GM20000 (cell line): ENCODE data around the gene KLHL29.

Experiments
- DNase-seq: peaks from one replicate; pipeline ENCODE4 v3.0.0; 2012; ENCODE audit warnings: low spot score
- TF ChIP-seq, protein P1 (sequence below): IDR thresholded peaks from 2 replicates; pipeline ENCODE4 v1.5.1; 2012; ENCODE audit warnings: mild to moderate bottlenecking, control low read depth; ENCODE audit errors: extremely low read depth, missing control alignments

The KLHL29 gene

DNA sequence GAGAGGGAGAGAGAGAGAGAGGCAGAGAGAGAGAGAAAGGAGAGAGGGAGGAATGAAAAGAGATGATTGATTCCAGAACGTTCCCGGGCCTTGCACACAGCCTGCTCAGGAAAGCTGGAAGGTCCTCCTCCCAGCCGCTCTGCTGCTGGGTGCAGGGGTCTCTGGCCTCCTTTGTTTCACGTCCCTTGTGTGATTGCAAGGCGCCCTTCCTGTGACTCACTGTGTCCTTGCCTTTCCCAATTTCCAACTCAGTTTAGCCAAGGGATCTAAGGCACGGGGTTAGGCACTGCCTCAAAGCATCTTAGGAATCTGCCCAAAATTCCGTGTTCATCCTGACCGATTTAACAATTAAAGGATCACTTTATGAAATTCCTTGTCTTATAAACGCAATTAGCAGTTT is 221.2 kb downstream of the KLHL29 start:
- DNase-seq = no peak
- TF ChIP-seq, protein P1, sequence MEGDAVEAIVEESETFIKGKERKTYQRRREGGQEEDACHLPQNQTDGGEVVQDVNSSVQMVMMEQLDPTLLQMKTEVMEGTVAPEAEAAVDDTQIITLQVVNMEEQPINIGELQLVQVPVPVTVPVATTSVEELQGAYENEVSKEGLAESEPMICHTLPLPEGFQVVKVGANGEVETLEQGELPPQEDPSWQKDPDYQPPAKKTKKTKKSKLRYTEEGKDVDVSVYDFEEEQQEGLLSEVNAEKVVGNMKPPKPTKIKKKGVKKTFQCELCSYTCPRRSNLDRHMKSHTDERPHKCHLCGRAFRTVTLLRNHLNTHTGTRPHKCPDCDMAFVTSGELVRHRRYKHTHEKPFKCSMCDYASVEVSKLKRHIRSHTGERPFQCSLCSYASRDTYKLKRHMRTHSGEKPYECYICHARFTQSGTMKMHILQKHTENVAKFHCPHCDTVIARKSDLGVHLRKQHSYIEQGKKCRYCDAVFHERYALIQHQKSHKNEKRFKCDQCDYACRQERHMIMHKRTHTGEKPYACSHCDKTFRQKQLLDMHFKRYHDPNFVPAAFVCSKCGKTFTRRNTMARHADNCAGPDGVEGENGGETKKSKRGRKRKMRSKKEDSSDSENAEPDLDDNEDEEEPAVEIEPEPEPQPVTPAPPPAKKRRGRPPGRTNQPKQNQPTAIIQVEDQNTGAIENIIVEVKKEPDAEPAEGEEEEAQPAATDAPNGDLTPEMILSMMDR = no peak

DNA sequence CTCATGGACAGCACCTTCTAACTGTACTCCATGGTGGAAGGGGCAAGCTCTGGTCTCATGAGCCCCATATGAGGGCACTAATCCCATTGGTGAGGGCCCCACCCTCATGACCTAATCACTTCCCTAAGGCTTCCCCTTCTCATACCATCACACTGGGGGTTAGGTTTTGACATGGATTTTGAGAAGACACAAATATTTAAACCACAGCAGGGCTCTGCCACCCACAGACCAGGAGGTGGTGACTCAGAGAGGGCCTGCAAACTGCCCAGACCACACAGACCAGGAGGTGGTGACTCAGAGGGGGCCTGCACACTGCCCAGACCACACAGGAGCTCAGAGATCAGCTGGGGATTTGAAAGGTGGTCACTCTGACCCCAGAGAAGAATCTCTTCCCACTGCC is 222.0 kb downstream of the KLHL29 start:
- TF ChIP-seq, protein P1 = no peak
- no peak for DNase-seq

DNA sequence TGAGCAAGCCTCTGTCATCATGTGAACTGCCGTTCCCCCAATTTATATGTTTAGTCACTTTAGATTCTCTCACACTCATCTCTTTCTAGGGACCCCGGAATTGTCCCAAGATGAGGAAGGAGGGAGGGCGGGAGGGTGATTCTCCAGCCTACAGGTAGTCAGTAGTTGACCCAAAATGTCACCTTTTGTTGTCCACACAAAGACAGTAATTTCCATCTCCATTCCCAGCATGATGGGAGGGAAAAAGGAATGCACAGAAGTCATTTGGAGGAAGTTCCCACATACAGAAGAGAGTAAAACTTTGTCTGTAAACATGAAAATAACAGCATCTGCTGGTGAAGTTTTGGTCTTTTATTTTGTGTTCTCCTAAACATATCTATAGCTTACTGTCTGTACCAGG is 222.9 kb downstream of the KLHL29 start:
- DNase-seq = no peak
- TF ChIP-seq, protein P1 = no peak

DNA sequence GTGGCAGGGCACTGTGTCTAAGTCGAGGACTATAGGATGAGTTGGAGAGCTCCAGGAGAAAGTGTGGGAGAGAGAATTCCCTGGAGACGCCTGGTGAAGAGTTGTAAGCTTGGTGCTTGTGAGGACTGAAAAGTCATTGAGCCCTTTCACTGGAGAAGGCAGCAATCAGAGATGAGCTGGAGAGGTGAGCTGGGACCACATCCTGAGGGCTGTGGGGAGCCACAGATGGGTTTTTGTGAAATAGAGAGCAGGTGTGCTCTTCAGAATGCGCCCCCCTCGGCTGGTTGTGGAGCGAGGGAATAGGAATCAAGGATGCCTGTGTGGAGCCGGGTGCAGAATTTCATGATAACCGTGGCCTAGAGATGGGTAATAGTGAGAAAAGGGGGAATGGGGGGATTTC is 224.3 kb downstream of the KLHL29 start:
- TF ChIP-seq, protein P1 = no peak
- no peak for DNase-seq

DNA sequence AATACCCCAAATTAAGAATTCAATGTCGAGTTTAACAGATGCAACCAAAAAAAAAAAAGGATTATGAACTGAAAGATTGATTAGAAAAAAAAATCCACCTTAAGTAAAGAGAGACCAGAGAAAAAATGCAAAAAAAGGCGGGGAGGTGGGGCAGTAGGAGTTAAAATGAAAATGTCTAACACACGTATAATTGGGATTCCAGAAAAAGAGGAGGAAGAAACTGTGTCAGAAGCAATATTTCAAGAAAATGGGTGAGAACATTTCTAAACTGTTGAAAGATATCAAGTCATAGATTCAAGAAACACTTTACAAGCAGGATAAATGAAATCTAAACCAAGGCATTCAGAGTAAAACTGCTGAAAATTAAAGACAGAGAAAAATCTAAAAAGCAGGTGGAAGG is 226.9 kb downstream of the KLHL29 start:
- TF ChIP-seq, protein P1 = no peak
- DNase-seq = no peak

DNA sequence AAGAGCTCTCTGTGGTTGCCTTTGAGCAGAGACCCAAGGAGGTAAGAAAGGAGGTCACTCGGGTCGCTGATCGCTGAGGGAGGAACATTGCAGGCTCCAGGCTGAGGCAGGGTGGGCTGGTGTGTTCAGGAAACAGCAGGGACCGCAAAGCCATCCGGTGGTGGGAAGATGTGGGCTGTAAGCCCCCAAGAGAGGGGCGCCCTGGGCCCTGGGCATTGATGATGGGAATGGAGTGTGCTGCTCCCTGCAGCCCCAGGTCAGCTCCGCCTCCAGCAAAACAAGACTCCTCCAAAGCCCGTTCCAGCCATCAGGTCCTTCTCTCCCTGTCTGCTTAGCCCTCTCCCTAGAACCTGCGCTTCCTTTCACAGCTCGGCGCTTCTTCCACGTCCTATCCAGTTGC is 229.7 kb downstream of the KLHL29 start:
- no peak for DNase-seq
- TF ChIP-seq, protein P1 = no peak

DNA sequence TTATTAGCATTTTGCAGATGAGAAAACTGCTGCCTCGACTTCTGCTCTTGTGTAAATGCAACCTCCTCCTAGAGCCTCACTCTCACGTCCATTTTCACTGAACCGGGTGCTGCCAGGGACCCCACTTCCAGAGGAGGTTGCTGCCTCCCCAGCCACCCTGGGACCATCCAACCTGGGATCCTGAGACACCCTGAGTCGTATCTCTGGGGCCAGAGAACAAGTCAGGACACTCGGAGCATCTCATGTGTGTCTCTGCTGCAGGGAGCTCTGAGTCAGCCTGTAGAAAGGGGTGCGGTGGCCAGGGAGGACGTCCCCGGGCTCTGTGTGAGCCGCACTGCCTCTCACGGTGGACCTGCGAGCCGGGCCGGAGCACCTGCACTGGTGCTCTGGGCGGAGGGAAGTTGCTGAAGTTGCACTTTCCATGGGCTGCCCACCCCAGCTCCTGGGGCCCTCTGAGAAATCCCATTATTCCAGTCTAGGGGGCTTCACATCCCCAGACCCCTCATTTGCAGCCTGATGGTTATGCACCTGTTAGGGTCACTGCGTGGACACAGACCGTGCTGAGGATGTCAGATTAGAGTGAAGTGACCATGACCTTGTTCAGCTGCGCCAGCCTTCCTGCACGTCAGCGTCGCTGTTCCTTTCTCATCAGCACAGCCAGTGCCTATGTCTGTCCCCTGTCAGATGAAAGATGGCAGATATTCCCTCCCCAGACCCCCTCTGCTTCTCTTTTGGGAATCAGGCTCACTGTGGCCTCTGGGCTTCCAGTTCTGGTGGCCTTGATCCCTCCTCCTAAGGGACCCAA is 230.4 kb downstream of the KLHL29 start:
- TF ChIP-seq, protein P1 = no peak
- DNase-seq = no peak
